ENCODE data around the gene RPS27A.

Gene RPS27A

DNA sequence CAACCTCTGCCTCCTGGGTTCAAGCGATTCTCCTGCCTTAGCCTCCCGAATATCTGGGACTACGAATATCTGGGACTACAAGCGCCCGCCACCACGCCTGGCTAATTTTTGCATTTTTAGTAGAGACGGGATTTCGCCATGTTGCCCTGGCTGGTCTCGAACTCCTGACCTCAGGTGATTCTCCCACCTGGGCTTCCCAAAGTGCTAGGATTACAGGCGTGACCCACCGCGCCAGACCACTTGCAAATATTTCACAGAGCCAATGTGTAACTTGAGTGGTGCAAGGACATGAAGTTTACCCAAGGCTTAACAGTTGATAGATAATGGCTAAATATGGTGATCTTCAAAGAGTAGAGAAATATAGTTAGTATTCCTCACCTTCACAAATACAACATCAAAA, 50.6 kb downstream of the RPS27A start:
- FAIRE-seq (no peak), DNase-seq (ENCODE audit: extremely low spot score, insufficient read length, low read depth) (no peak)

All from GM18507 (cell line).